K562 (cell line): ENCODE data around the gene CUX1. TPM values are rescaled to one million over a fixed set of nuclear protein-coding genes. Genes with fewer than 3 reads are reported as not detected.

Experiments used
- ATAC-seq: fragments of 200-7000 bp; cut with Tn5 transposase; 3 replicates; pipeline ENCODE4 v1.9.1; 2020; ENCODE audit warnings: moderate library complexity
- BruUV-seq: library from RNA; stranded (reverse); fragments of 400-500 nt; replicated peaks from 2 replicates; lab custom pipeline; 2021; lab: Mats Ljungman, UMichigan
- CTCF ChIA-PET: fragments of 300-600 bp; formaldehyde crosslinking; extraction: SDS; loops from one replicate; lab custom pipeline; 2021; ENCODE audit warnings: low intra/inter-chr PET ratio; lab: Yijun Ruan, JAX
- POLR2A ChIA-PET: fragments of 300-600, 350-650 bp; sonication (Branson Sonifier 250); formaldehyde crosslinking; extraction: SDS; loops from one replicate; lab custom pipeline; 2021; ENCODE audit warnings: antibody characterized with exemption, inconsistent platforms; lab: Yijun Ruan, JAX
- DNase-seq, 4 experiments: peaks; one replicate each; pipeline versions ENCODE4 v3.0.0 to v3.0.0-alpha.2; 2011 to 2018; ENCODE audit warnings: low spot score in 3 of 4, mixed read lengths in 3 of 4; ENCODE audit errors: extremely low read depth in 1 of 4
- FAIRE-seq: peaks from 2 replicates; lab custom pipeline; 2011; peaks lifted over from hg19 to GRCh38; lab: Jason Lieb, UNC
- H2AFZ ChIP-seq: 2 replicates; pipeline ENCODE4 v1.6.0; 2011; ENCODE audit warnings: low read depth, low read length, control low read depth, inconsistent platforms
- H3K27ac ChIP-seq: fragments of 200-600 bp; 3 replicates; pipeline ENCODE4 v1.8.0; 2011; ENCODE audit warnings: low read depth, mild to moderate bottlenecking, control low read depth, inconsistent platforms, low read length, moderate library complexity, mixed read lengths; ENCODE audit errors: extremely low read depth
- H3K27me3 ChIP-seq, 2 experiments: fragments of 300-600 bp in 1 of 2; 2 replicates in 1 of 2; 3 replicates in 1 of 2; pipeline versions ENCODE4 v1.6.0 to v1.8.0; 2011; ENCODE audit warnings: inconsistent platforms in 2 of 2, low read length in 2 of 2, mild to moderate bottlenecking in 1 of 2, mixed read lengths in 1 of 2, moderate library complexity in 1 of 2; ENCODE audit not compliant: control insufficient read depth in 2 of 2, insufficient read depth in 2 of 2
- H3K36me3 ChIP-seq: fragments of 300-600 bp; 3 replicates; pipeline ENCODE4 v1.8.0; 2011; ENCODE audit warnings: mild to moderate bottlenecking, low read length, inconsistent platforms; ENCODE audit not compliant: control insufficient read depth, insufficient read depth
- H3K4me1 ChIP-seq, 2 experiments: fragments of 200-600 bp in 1 of 2; replicated peaks in 1 of 2; 2 replicates in 1 of 2; 3 replicates in 1 of 2; pipeline versions ENCODE4 v1.5.1 to v1.8.0; 2011; ENCODE audit warnings: inconsistent platforms in 2 of 2, low read length in 2 of 2, mild to moderate bottlenecking in 1 of 2, mixed read lengths in 1 of 2, moderate library complexity in 1 of 2; ENCODE audit not compliant: control insufficient read depth in 2 of 2, insufficient read depth in 2 of 2
- H3K4me2 ChIP-seq: 2 replicates; pipeline ENCODE4 v1.6.1; 2011; ENCODE audit warnings: low read length, control low read depth, inconsistent platforms, mixed read lengths; ENCODE audit not compliant: insufficient read depth
- H3K4me3 ChIP-seq: fragments of 200-600 bp; sonication (generic), shearing (Covaris generic); 2 replicates; pipeline ENCODE4 v1.5.1; 2016; ENCODE audit warnings: control low read depth, inconsistent platforms
- H3K79me2 ChIP-seq: fragments of 200-600 bp; 3 replicates; pipeline ENCODE4 v1.8.0; 2011; ENCODE audit warnings: low read length, inconsistent platforms; ENCODE audit not compliant: control insufficient read depth, insufficient read depth
- H3K9ac ChIP-seq, 2 experiments: 2 replicates each; pipeline versions ENCODE4 v1.6.0 to v1.6.1; 2011; ENCODE audit warnings: low read depth in 2 of 2, low read length in 2 of 2, control low read depth in 1 of 2, inconsistent platforms in 1 of 2, mild to moderate bottlenecking in 1 of 2, mixed read lengths in 1 of 2; ENCODE audit not compliant: insufficient read depth in 1 of 2
- H3K9me1 ChIP-seq: one replicate; pipeline ENCODE4 v1.6.0; 2011; ENCODE audit warnings: inconsistent platforms, mild to moderate bottlenecking, low read length, moderate library complexity; ENCODE audit not compliant: control insufficient read depth, insufficient read depth
- H3K9me3 ChIP-seq: replicated peaks from 2 replicates; pipeline ENCODE4 v1.5.1; 2011; ENCODE audit warnings: low read depth, low read length, inconsistent platforms; ENCODE audit not compliant: control insufficient read depth, insufficient read depth
- H4K20me1 ChIP-seq: replicated peaks from 2 replicates; pipeline ENCODE4 v1.6.1; 2011; ENCODE audit warnings: low read length, inconsistent platforms, mixed read lengths; ENCODE audit not compliant: control insufficient read depth, insufficient read depth
- CBFA2T3 ChIP-seq: fragments of 450-650 bp; IDR thresholded peaks from 2 replicates; pipeline ENCODE4 v1.6.1; 2017
- CBFB ChIP-seq: sonication (generic); formaldehyde crosslinking; IDR thresholded peaks from 2 replicates; pipeline ENCODE4 v1.4.0; 2020; ENCODE audit warnings: mild to moderate bottlenecking, missing genetic modification reagents
- CBX5 ChIP-seq: IDR thresholded peaks from 2 replicates; pipeline ENCODE4 v1.6.1; 2014; ENCODE audit warnings: low read depth, borderline replicate concordance
- DEAF1 ChIP-seq: fragments of 450-650 bp; formaldehyde crosslinking; IDR thresholded peaks from 2 replicates; pipeline ENCODE4 v1.4.0; 2020; ENCODE audit warnings: mild to moderate bottlenecking, moderate library complexity
- EGR1 ChIP-seq: fragments of 450-650 bp; conservative IDR thresholded peaks from 2 replicates; pipeline ENCODE4 v1.6.1; 2017; ENCODE audit warnings: mild to moderate bottlenecking
- ETV5 ChIP-seq: sonication (generic); formaldehyde crosslinking; IDR thresholded peaks from 2 replicates; pipeline ENCODE4 v1.4.0; 2020; ENCODE audit warnings: low read depth, mild to moderate bottlenecking, missing genetic modification reagents
- MEF2D ChIP-seq: conservative IDR thresholded peaks from 2 replicates; pipeline ENCODE4 v1.6.1; 2016; ENCODE audit warnings: low read depth, missing genetic modification characterization, missing compliant biosample characterization
- NFIC ChIP-seq: fragments of 450-650 bp; IDR thresholded peaks from 2 replicates; pipeline ENCODE4 v1.6.1; 2017; ENCODE audit warnings: mild to moderate bottlenecking, inconsistent platforms
- SETDB1 ChIP-seq: IDR thresholded peaks from one replicate; pipeline ENCODE4 v1.6.1; 2012; ENCODE audit warnings: low read length, control low read depth, inconsistent platforms
- SMAD1 ChIP-seq: fragments of 150-350 bp; IDR thresholded peaks from 2 replicates; pipeline ENCODE4 v1.6.1; 2014; ENCODE audit warnings: low read length, low read depth; ENCODE audit not compliant: partially characterized antibody
- THRB ChIP-seq: fragments of 450-650 bp; formaldehyde crosslinking; conservative IDR thresholded peaks from 2 replicates; pipeline ENCODE4 v1.4.0; 2022; ENCODE audit warnings: mild to moderate bottlenecking, missing genetic modification characterization
- TRIM28 ChIP-seq: fragments of 450-650 bp; IDR thresholded peaks from 2 replicates; pipeline ENCODE4 v1.6.1; 2017
- WGBS: fragments of 100-300 bp; shearing (Covaris generic); methylation state at CpG from one replicate; pipeline ENCODE4 v1.1.6; 2016; ENCODE audit warnings: low coverage, mixed read lengths; ENCODE audit not compliant: insufficient coverage; ENCODE audit errors: missing lambda C conversion rate; 5-methylcytosine and 5-hydroxymethylcytosine counted together
- in situ Hi-C: fragments of 300-500 bp; cut with MboI; formaldehyde crosslinking; loops from 4 replicates; pipeline ENCODE4 v1.15.0; 2018; ENCODE audit warnings: inconsistent platforms, mixed read lengths
- intact Hi-C: fragments of 100-400 bp; cut with micrococcal nuclease; formaldehyde crosslinking; loops from 2 replicates; pipeline ENCODE4 v1.14.2; 2022
- polyA plus RNA-seq, 8 experiments: library from polyadenylated mRNA; depleted of rRNA in 4 of 8; stranded (reverse) in 5 of 8; unstranded in 3 of 8; fragments of >200 nt; fragmentation: Nextera tagmentation in 2 of 8; fragmentation: Illumina TruSeq in 1 of 8; extraction: Ambion mirVana in 2 of 8; extraction: Trizol in 1 of 8; gene quantifications; 2 replicates each; pipeline versions ENCODE4 v1.2.1 to v1.2.3, GENCODE V29; 2011 to 2014; ENCODE audit warnings: inconsistent platforms in 1 of 8, missing spikeins in 1 of 8
- total RNA-seq, 7 experiments: library from RNA; depleted of rRNA in 6 of 7; stranded (reverse); fragments of >200 nt in 6 of 7; fragmentation: Illumina TruSeq in 2 of 7; extraction: Trizol in 2 of 7; gene quantifications; 2 replicates each; pipeline versions ENCODE4 v1.2.1 to v1.2.3, GENCODE V29; 2011 to 2021; ENCODE audit warnings: low replicate concordance in 1 of 7
- TF ChIP-seq, protein P1 (sequence below): fragments of 250-450 bp; sonication (Bioruptor Pico); IDR thresholded peaks from 2 replicates; pipeline ENCODE4 v1.4.0; 2020; ENCODE audit warnings: borderline replicate concordance
- TF ChIP-seq, protein P2 (sequence below): IDR thresholded peaks from 2 replicates; pipeline ENCODE4 v1.6.1; 2011; ENCODE audit not compliant: insufficient read length; ENCODE audit errors: extremely low read depth

The CUX1 gene
- total and polyA plus RNA-seq, 9 of the 15 experiments (the other 6 are each of a cell fraction or from before 2014, with no cell fraction given), result 3.6 to 55.3 (median 25.2) TPM

DNA sequence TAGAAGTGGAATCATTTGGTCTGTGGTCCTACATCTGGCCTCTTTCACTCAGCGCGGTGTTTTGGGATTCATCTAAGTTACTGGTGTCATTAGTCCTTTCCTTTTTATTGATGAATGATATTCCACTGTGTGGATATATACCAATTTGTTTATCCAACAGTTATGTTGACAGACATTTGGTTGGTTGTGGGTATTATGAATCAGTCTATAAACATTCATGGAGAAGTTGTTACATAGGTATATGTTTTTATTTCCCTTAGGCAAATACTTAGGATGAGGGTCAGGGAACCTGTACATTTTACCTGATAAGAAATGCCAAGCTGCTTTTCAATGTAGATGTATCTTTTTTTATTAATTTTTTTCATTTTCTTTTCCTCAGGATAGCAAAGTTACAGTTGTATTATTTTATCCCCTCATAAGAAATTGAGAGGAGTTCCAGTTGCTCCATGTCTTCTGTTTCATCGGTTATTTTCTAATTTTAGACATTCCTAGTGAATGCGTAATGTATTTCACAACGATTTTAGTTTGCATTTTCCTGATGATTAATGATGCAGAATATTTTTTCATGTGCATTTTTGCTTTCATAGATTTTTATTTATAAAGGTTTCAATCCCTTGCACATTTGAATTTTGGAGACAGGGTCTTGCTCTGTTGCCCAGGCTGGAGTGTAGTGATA is 265.4 kb downstream of the CUX1 start (continued):
- TF ChIP-seq THRB (CRISPR knock-in tag) (no peak), ETV5 (CRISPR knock-in tag) (no peak), CBFB (CRISPR knock-in tag) (no peak)

GRCh38 chr7:102085218-102085772 is 267.9 kb downstream of the CUX1 start:
- in situ Hi-C loops, result no loop called here
- BruUV-seq, result no TSS peak
- TF ChIP-seq, protein P1, sequence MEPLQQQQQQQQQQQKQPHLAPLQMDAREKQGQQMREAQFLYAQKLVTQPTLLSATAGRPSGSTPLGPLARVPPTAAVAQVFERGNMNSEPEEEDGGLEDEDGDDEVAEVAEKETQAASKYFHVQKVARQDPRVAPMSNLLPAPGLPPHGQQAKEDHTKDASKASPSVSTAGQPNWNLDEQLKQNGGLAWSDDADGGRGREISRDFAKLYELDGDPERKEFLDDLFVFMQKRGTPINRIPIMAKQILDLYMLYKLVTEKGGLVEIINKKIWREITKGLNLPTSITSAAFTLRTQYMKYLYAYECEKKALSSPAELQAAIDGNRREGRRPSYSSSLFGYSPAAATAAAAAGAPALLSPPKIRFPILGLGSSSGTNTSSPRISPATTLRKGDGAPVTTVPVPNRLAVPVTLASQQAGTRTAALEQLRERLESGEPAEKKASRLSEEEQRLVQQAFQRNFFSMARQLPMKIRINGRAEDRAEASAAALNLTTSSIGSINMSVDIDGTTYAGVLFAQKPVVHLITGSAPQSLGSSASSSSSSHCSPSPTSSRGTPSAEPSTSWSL, result no peak
- TF ChIP-seq DEAF1 (no peak), CBFA2T3 (peak; percentile 12; the same call in 1 of the 2 replicates), CBX5 (0 out of 2 replicates have a peak, but pooled peaks have one; percentile 36), NFIC (peak; percentile 71), MEF2D (no peak), TRIM28 (peak; percentile 75; the same call in 1 of the 2 replicates), SETDB1 (no peak), SMAD1 (no peak), EGR1 (peak; percentile 65)
- TF ChIP-seq, protein P2, sequence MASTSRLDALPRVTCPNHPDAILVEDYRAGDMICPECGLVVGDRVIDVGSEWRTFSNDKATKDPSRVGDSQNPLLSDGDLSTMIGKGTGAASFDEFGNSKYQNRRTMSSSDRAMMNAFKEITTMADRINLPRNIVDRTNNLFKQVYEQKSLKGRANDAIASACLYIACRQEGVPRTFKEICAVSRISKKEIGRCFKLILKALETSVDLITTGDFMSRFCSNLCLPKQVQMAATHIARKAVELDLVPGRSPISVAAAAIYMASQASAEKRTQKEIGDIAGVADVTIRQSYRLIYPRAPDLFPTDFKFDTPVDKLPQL, result no peak

More at GRCh38 chr7:102085218-102085772, 267.9 kb downstream of the CUX1 start:
- FAIRE-seq, result no peak
- Histone ChIP-seq H2AFZ (no peak overlapping the region), H3K79me2 (peaks cover 8% of the 10 kb centered on the region; the same call in 2 of the 3 replicates), H4K20me1 (no peaks in the 10 kb centered on the region; the same call in 1 of the 2 replicates), H3K4me3 (no peak overlapping the region), H3K4me2 (no peak overlapping the region), H3K9ac (no peak overlapping the region), H3K9me1 (no peaks in the 10 kb centered on the region), H3K9me3 (peaks cover 7% of the 10 kb centered on the region), H3K27ac (no peak overlapping the region), H3K36me3 (peaks cover 12% of the 10 kb centered on the region), H3K4me1 (peaks cover 15 to 18% of the 10 kb centered on the region in 2 experiments; a peak in 4 of 5 replicates), H3K27me3 (no peaks in the 10 kb centered on the region)
- DNase-seq, result peak in 1 of 4 experiments; percentile 29
- WGBS, result 62% methylated on average over 5 of the region's 5 CpGs
- no peak for ATAC-seq
- CTCF ChIA-PET, result no interaction called here
- intact Hi-C loops, result no loop called here
- POLR2A ChIA-PET, result no interaction called here
